Transverse colon (tissue), 4 donors: Measurements from ENCODE around the gene GFI1B. TPM values are rescaled to one million over a fixed set of nuclear protein-coding genes. Genes with fewer than 3 reads are reported as not detected.

ENCODE experiments used
- DNase-seq: peaks from one replicate; pipeline ENCODE4 v3.0.0-alpha.2; 2019
- H3K27ac ChIP-seq, 4 donors: fragments of 200-600 bp; sonication (generic); 2 replicates each; pipeline ENCODE4 v1.5.1; 2016 to 2018; ENCODE audit warnings: inconsistent platforms in 4 of 4
- H3K27me3 ChIP-seq: fragments of 200-600 bp; sonication (generic); 2 replicates; pipeline ENCODE4 v1.5.1; 2017; ENCODE audit warnings: inconsistent platforms
- H3K36me3 ChIP-seq, 4 donors: fragments of 200-600 bp; sonication (generic); 2 replicates each; pipeline ENCODE4 v1.5.1; 2017 to 2019; ENCODE audit warnings: inconsistent platforms in 4 of 4
- H3K4me1 ChIP-seq, 4 donors: fragments of 200-600 bp; sonication (generic); 2 replicates each; pipeline ENCODE4 v1.5.1; 2017 to 2020; ENCODE audit warnings: inconsistent platforms in 4 of 4
- H3K4me3 ChIP-seq, 4 donors: fragments of 200-600 bp; sonication (generic); 1 replicate in 1 of 4; 2 replicates in 3 of 4; pipeline versions ENCODE4 v1.5.1 to v1.6.1; 2017 to 2019; ENCODE audit warnings: inconsistent platforms in 4 of 4
- H3K9me3 ChIP-seq, 2 donors: fragments of 200-600 bp; sonication (generic); 2 replicates each; pipeline ENCODE4 v1.5.1; 2017 to 2019; ENCODE audit warnings: inconsistent platforms in 2 of 2
- EP300 ChIP-seq: sonication (generic); formaldehyde crosslinking; IDR thresholded peaks from one replicate; pipeline ENCODE4 v1.6.1; 2017; ENCODE audit warnings: antibody characterized with exemption, low read depth
- POLR2A ChIP-seq: fragments of 450-650 bp; IDR thresholded peaks from one replicate; pipeline ENCODE4 v1.6.1; 2016; ENCODE audit warnings: antibody characterized with exemption, mild to moderate bottlenecking, moderate library complexity
- POLR2AphosphoS5 ChIP-seq, 3 donors: sonication (generic); formaldehyde crosslinking; IDR thresholded peaks; one replicate each; pipeline ENCODE4 v1.6.1; 2016; ENCODE audit warnings: antibody characterized with exemption in 3 of 3
- WGBS, 2 donors: methylation state at CpG; one replicate each; pipeline ENCODE4 v1.1.5; 2018; ENCODE audit warnings: low coverage in 1 of 2; 5-methylcytosine and 5-hydroxymethylcytosine counted together
- in situ Hi-C, 4 donors: fragments of 200-750 bp; cut with MboI; loops; one replicate each; pipeline versions ENCODE4 v1.15.0 to v1.15.1; 2017; ENCODE audit warnings: low sequenced_read_pairs in 3 of 4, low pct_ligation_motif_present in 1 of 4, low pct_unique_long_range_greater_than_20kb in 1 of 4
- intact Hi-C: fragments of 100-400 bp; cut with DNase I; formaldehyde crosslinking; loops from one replicate; pipeline ENCODE4 v1.15.1; 2023; ENCODE audit warnings: low total_unique reads
- total RNA-seq, 4 donors: library from RNA; depleted of rRNA; stranded (reverse); fragments of >200 nt; gene quantifications; one replicate each; pipeline ENCODE4 v1.1.0, GENCODE V29; 2016
- TF ChIP-seq, protein P1 (sequence below), 5 experiments: fragments of 200-600 bp in 3 of 5; fragments of 450-650 bp in 2 of 5; sonication (generic) in 3 of 5; IDR thresholded peaks; 1 replicate in 2 of 5; 2 replicates in 3 of 5; pipeline ENCODE4 v1.5.1; 2016 to 2017; ENCODE audit warnings: antibody characterized with exemption in 5 of 5, inconsistent platforms in 3 of 5, mild to moderate bottlenecking in 2 of 5, moderate library complexity in 1 of 5

Gene GFI1B
- total RNA-seq, 4 donors from 2014 or later, result 1.7 to 2.0 TPM; not detected in 2

DNA sequence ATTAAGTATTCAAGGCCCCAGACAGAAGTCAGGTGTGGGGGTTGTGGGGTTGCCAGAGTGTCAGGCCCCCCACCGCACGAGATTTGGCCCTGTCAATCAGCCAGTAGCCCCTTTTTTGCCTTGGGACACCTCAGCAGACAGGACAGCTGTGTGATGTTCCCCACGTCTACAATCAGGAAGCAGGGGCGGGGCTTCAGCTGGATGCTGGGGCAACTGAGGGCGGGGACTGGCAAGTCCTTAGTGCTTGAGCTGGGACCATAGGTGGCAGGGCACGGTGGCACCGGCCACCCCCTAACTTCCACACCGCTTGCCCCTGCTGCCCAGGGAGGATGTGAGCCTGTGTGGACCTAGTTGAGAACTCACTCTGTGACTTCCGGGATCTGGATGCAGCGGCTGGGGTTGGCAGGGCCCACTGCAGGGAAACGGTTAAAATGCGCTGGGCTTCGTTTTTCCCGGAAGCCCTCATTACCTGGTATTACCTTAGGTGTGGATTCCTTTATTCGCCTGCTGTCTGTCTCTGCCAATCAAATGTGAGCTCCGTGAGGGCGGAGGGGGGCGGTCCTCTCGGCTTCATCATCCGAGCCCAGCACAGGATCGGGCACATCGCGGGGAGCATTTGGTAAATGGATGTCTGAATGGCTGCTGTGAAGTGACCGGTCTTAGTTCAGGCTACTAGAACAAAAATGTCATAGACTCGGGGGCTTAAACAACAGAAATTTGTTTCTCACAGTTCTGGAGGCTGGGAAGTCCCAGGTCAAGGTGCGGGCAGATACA is 44.8 kb downstream of the GFI1B start:
- H3K27me3 ChIP-seq, result peaks cover 9% of the 10 kb centered on the region
- intact Hi-C loops, result no loop called here
- no peak overlapping the region for H3K4me3 ChIP-seq
- 57% methylated on average over 26 of the region's 26 CpGs; no CpG with 5 or more reads in 1 of the 2 donors for WGBS, 2 donors
- TF ChIP-seq, protein P1, sequence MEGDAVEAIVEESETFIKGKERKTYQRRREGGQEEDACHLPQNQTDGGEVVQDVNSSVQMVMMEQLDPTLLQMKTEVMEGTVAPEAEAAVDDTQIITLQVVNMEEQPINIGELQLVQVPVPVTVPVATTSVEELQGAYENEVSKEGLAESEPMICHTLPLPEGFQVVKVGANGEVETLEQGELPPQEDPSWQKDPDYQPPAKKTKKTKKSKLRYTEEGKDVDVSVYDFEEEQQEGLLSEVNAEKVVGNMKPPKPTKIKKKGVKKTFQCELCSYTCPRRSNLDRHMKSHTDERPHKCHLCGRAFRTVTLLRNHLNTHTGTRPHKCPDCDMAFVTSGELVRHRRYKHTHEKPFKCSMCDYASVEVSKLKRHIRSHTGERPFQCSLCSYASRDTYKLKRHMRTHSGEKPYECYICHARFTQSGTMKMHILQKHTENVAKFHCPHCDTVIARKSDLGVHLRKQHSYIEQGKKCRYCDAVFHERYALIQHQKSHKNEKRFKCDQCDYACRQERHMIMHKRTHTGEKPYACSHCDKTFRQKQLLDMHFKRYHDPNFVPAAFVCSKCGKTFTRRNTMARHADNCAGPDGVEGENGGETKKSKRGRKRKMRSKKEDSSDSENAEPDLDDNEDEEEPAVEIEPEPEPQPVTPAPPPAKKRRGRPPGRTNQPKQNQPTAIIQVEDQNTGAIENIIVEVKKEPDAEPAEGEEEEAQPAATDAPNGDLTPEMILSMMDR (IDR thresholded peaks at IDR 0.05), result no peak
- TF ChIP-seq POLR2AphosphoS5 (IDR thresholded peaks at IDR 0.05), result no peak
- TF ChIP-seq POLR2A, result no peak
- no peak for TF ChIP-seq EP300
- H3K27ac ChIP-seq, result no peak overlapping the region
- no peaks in the 10 kb centered on the region for H3K36me3 ChIP-seq
- H3K9me3 ChIP-seq, result no peaks in the 10 kb centered on the region
- DNase-seq, result peak; percentile 67
- H3K4me1 ChIP-seq, result peaks cover 0 to 8% (median 0%) of the 10 kb centered on the region in 4 donors
- in situ Hi-C loops, result no loop called here

DNA sequence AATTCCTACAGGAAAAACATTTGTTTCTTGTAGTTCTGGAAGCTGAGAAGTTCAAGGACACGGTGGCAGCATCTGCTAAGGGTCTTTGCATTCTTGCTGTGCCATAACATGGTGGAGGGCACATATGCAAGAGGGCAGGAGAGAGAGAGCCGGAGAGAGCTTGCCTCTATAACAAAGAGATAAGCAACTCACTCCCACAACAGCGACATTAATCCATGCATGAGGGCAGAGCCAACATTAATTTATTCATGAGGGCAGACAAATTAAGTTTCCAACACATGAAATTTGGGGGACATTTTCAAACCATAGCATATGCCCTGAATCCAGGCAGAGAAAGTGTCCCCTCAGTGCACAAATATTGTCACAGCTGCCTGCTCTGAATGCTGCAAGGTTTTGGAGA is 47.9 kb downstream of the GFI1B start:
- Histone ChIP-seq H3K4me1 (peaks cover 2 to 21% (median 12%) of the 10 kb centered on the region in 4 donors), H3K27ac (no peak overlapping the region), H3K27me3 (no peaks in the 10 kb centered on the region), H3K9me3 (no peaks in the 10 kb centered on the region), H3K36me3 (no peaks in the 10 kb centered on the region), H3K4me3 (no peak overlapping the region)
- WGBS, 2 donors, result 70% methylated on average over 2 to 3 of the region's 3 CpGs
- DNase-seq, result no peak
- in situ Hi-C loops, result loop anchor here in 1 of 4 donors (25.0 kb wide), 1 partner anchor 311 kb away; the partner anchor contains the start of genes MED22, RPL7A and SURF6
- intact Hi-C loops, result no loop called here
- TF ChIP-seq EP300 (no peak), POLR2A (no peak), POLR2AphosphoS5 (IDR thresholded peaks at IDR 0.05) (no peak)
- TF ChIP-seq, protein P1 (IDR thresholded peaks at IDR 0.05), result no peak

DNA sequence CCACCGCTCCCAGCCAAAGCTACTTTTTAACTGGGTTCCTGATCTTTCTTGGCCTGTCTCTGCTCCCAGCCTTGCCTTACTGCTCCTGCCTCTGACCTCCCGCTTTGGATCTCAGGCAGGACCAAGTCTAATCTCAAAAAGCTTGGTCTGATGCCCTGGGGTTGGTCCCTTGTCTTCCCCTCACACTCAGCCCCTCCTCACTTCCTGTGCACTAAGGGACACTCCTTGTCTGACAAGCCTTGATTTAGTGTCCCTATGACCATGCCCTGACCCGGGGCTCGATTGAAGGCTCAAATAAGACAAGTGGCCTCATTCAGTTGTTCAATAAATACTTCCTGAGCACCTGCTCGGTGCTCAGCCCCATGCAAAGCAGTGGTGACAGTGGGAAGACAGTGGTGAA is 48.6 kb downstream of the GFI1B start:
- no peak overlapping the region for H3K4me3 ChIP-seq
- TF ChIP-seq, protein P1 (IDR thresholded peaks at IDR 0.05), result no peak
- no peak for TF ChIP-seq POLR2AphosphoS5 (IDR thresholded peaks at IDR 0.05)
- no peak for TF ChIP-seq EP300
- TF ChIP-seq POLR2A, result no peak
- no peaks in the 10 kb centered on the region for H3K9me3 ChIP-seq
- 43 to 45% methylated on average over 5 of the region's 5 CpGs for WGBS, 2 donors
- intact Hi-C loops, result no loop called here
- no peak overlapping the region for H3K27ac ChIP-seq
- no peaks in the 10 kb centered on the region for H3K27me3 ChIP-seq
- peaks cover 8 to 25% (median 19%) of the 10 kb centered on the region in 4 donors for H3K4me1 ChIP-seq
- no peak for DNase-seq
- in situ Hi-C loops, result loop anchor here in 1 of 4 donors (25.0 kb wide), 1 partner anchor 310 kb away; the partner anchor contains the start of genes MED22, RPL7A and SURF6
- H3K36me3 ChIP-seq, result no peaks in the 10 kb centered on the region

DNA sequence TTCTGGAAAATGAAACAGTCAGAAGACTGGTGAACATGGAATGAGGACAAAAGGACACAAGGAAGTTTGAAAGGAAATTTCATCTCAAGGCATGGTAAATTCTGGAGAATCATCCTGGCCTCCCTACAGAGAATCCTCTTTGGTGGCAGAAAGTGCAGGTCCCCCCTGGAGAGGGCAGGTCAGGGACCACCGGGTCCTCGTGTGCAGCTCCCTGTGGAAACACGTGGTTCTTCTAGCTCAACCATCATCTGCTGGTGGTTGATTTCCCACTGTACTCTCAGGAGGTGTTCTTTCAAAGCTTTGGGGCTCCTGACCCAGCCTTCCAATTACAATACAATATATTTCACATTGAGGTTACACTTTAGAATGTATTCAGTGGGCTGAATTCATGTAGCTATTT is 49.7 kb downstream of the GFI1B start:
- in situ Hi-C loops (loop anchor here in 1 of 4 donors (25.0 kb wide), 1 partner anchor 309 kb away; the partner anchor contains the start of genes MED22, RPL7A and SURF6), intact Hi-C loops (no loop called here)
- WGBS, 2 donors, result 61 to 85% methylated on average over 3 of the region's 3 CpGs
- TF ChIP-seq POLR2A (no peak), POLR2AphosphoS5 (IDR thresholded peaks at IDR 0.05) (no peak), EP300 (no peak)
- TF ChIP-seq, protein P1 (IDR thresholded peaks at IDR 0.05), result no peak
- Histone ChIP-seq H3K27ac (no peak overlapping the region), H3K36me3 (no peaks in the 10 kb centered on the region), H3K27me3 (no peaks in the 10 kb centered on the region), H3K4me3 (no peak overlapping the region), H3K4me1 (peaks cover 12 to 30% (median 23%) of the 10 kb centered on the region in 4 donors), H3K9me3 (no peaks in the 10 kb centered on the region)
- DNase-seq, result no peak
